ENCODE results near the gene FGD5.
"Not testable (repeated sequence)": the region's sequence is repeated elsewhere in the genome, so short reads cannot be mapped to it uniquely, and the experiment has no call there.

The FGD5 gene

GRCh38 chr3:14902719-14903118 lies 84.0 kb downstream of the FGD5 start:
- H3K36me3 ChIP-seq (ENCODE audit: insufficient read depth, low read length), result no peaks in the 10 kb centered on the region; the same call in 1 of the 2 replicates
- no peak overlapping the region for H2AFZ ChIP-seq (ENCODE audit: low read length)
- no peak overlapping the region for H3K4me3 ChIP-seq (ENCODE audit: low read depth, low read length, poor library complexity, severe bottlenecking)
- TF ChIP-seq CTCF (IDR thresholded peaks at IDR 0.05; ENCODE audit: low read length) (no peak), EZH2 (IDR thresholded peaks at IDR 0.05; ENCODE audit: borderline replicate concordance, low read length) (no peak)
- peaks cover 7% of the 10 kb centered on the region; the same call in 1 of the 2 replicates for H3K27me3 ChIP-seq (ENCODE audit: insufficient read depth, low read length)
- no peaks in the 10 kb centered on the region for H4K20me1 ChIP-seq (ENCODE audit: insufficient read depth, low read length)
- no peak overlapping the region for H3K4me2 ChIP-seq (ENCODE audit: low read length)
- no peaks in the 10 kb centered on the region for H3F3A ChIP-seq (ENCODE audit: insufficient read depth, low read length)
- H3K27ac ChIP-seq (ENCODE audit: low read depth, low read length, poor library complexity, severe bottlenecking), result no peak overlapping the region
- H3K9me3 ChIP-seq (ENCODE audit: low read length), result peaks cover 9% of the 10 kb centered on the region
- H3K79me2 ChIP-seq (ENCODE audit: insufficient read depth, low read length), result no peaks in the 10 kb centered on the region
- H3K9ac ChIP-seq (ENCODE audit: low read length), result no peak overlapping the region
- H3K9me2 ChIP-seq (ENCODE audit: low read depth, low read length), result no peaks in the 10 kb centered on the region
- no peaks in the 10 kb centered on the region for H3K4me1 ChIP-seq (ENCODE audit: insufficient read depth, low read length, severe bottlenecking)

GRCh38 chr3:14903501-14903900 lies 84.7 kb downstream of the FGD5 start:
- not testable (repeated sequence) for H3K9me3 ChIP-seq (ENCODE audit: low read length); H2AFZ ChIP-seq (ENCODE audit: low read length); H3K4me3 ChIP-seq (ENCODE audit: low read depth, low read length, poor library complexity, severe bottlenecking); H3K27ac ChIP-seq (ENCODE audit: low read depth, low read length, poor library complexity, severe bottlenecking); H3K4me1 ChIP-seq (ENCODE audit: insufficient read depth, low read length, severe bottlenecking); H3K36me3 ChIP-seq (ENCODE audit: insufficient read depth, low read length); H3K79me2 ChIP-seq (ENCODE audit: insufficient read depth, low read length); H4K20me1 ChIP-seq (ENCODE audit: insufficient read depth, low read length); H3K9me2 ChIP-seq (ENCODE audit: low read depth, low read length); H3F3A ChIP-seq (ENCODE audit: insufficient read depth, low read length); H3K9ac ChIP-seq (ENCODE audit: low read length); H3K27me3 ChIP-seq (ENCODE audit: insufficient read depth, low read length); H3K4me2 ChIP-seq (ENCODE audit: low read length)

GRCh38 chr3:14905055-14905657 lies 86.4 kb downstream of the FGD5 start:
- no peak overlapping the region for H3K4me2 ChIP-seq (ENCODE audit: low read length)
- H3K9ac ChIP-seq (ENCODE audit: low read length), result no peak overlapping the region
- H3K27ac ChIP-seq (ENCODE audit: low read depth, low read length, poor library complexity, severe bottlenecking), result no peak overlapping the region
- no peak overlapping the region for H2AFZ ChIP-seq (ENCODE audit: low read length)
- no peaks in the 10 kb centered on the region for H3K4me1 ChIP-seq (ENCODE audit: insufficient read depth, low read length, severe bottlenecking)
- no peaks in the 10 kb centered on the region for H3K79me2 ChIP-seq (ENCODE audit: insufficient read depth, low read length)
- H4K20me1 ChIP-seq (ENCODE audit: insufficient read depth, low read length), result no peaks in the 10 kb centered on the region
- TF ChIP-seq EZH2 (IDR thresholded peaks at IDR 0.05; ENCODE audit: borderline replicate concordance, low read length) (no peak), CTCF (IDR thresholded peaks at IDR 0.05; ENCODE audit: low read length) (no peak)
- no peaks in the 10 kb centered on the region for H3K9me2 ChIP-seq (ENCODE audit: low read depth, low read length)
- peaks cover 7% of the 10 kb centered on the region; the same call in 1 of the 2 replicates for H3K27me3 ChIP-seq (ENCODE audit: insufficient read depth, low read length)
- H3K4me3 ChIP-seq (ENCODE audit: low read depth, low read length, poor library complexity, severe bottlenecking), result no peak overlapping the region
- peaks cover 9% of the 10 kb centered on the region for H3K9me3 ChIP-seq (ENCODE audit: low read length)
- H3F3A ChIP-seq (ENCODE audit: insufficient read depth, low read length), result no peaks in the 10 kb centered on the region
- H3K36me3 ChIP-seq (ENCODE audit: insufficient read depth, low read length), result no peaks in the 10 kb centered on the region; the same call in 1 of the 2 replicates

GRCh38 chr3:14906355-14906971 lies 87.7 kb downstream of the FGD5 start:
- H3K4me1 ChIP-seq (ENCODE audit: insufficient read depth, low read length, severe bottlenecking), result no peaks in the 10 kb centered on the region
- no peak overlapping the region for H3K27ac ChIP-seq (ENCODE audit: low read depth, low read length, poor library complexity, severe bottlenecking)
- H3K9me2 ChIP-seq (ENCODE audit: low read depth, low read length), result no peaks in the 10 kb centered on the region
- no peaks in the 10 kb centered on the region for H3F3A ChIP-seq (ENCODE audit: insufficient read depth, low read length)
- H3K4me3 ChIP-seq (ENCODE audit: low read depth, low read length, poor library complexity, severe bottlenecking), result no peak overlapping the region
- no peaks in the 10 kb centered on the region; the same call in 1 of the 2 replicates for H3K36me3 ChIP-seq (ENCODE audit: insufficient read depth, low read length)
- H2AFZ ChIP-seq (ENCODE audit: low read length), result no peak overlapping the region
- no peaks in the 10 kb centered on the region for H3K79me2 ChIP-seq (ENCODE audit: insufficient read depth, low read length)
- peaks cover 7% of the 10 kb centered on the region; the same call in 1 of the 2 replicates for H3K27me3 ChIP-seq (ENCODE audit: insufficient read depth, low read length)
- peaks cover 9% of the 10 kb centered on the region for H3K9me3 ChIP-seq (ENCODE audit: low read length)
- TF ChIP-seq EZH2 (IDR thresholded peaks at IDR 0.05; ENCODE audit: borderline replicate concordance, low read length) (no peak), CTCF (IDR thresholded peaks at IDR 0.05; ENCODE audit: low read length) (no peak)
- H4K20me1 ChIP-seq (ENCODE audit: insufficient read depth, low read length), result no peaks in the 10 kb centered on the region
- H3K9ac ChIP-seq (ENCODE audit: low read length), result no peak overlapping the region
- H3K4me2 ChIP-seq (ENCODE audit: low read length), result no peak overlapping the region
